ENCODE results near the gene KLHL24.
"Not testable (repeated sequence)": the region's sequence is repeated elsewhere in the genome, so short reads cannot be mapped to it uniquely, and the experiment has no call there.

Gene KLHL24

GRCh38 chr3:183594636-183595035, 40.8 kb upstream of the KLHL24 start:
- no peak for DNase-seq
- ChIA-PET CTCF (interaction anchor here (1.3 to 3.0 kb wide), 3 partner anchors 12 to 112 kb away, joined by 4 to 8 read pairs (median 4); no protein-coding TSS in a partner anchor), POLR2A (no interaction called here)

GRCh38 chr3:183597959-183598358, 37.5 kb upstream of the KLHL24 start:
- POLR2A ChIA-PET, result no interaction called here

More at GRCh38 chr3:183594636-183595035, 40.8 kb upstream of the KLHL24 start:
- H3K9me3 ChIP-seq (ENCODE audit: control extremely low read depth in 1 of 5, control insufficient read depth in 4 of 5, insufficient read depth in 2 of 5, low read depth in 1 of 5, low read length in 4 of 5), result peaks cover 4 to 17% (median 5%) of the 10 kb centered on the region in 5 experiments
- WGBS (ENCODE audit: insufficient coverage), result 96% methylated on average over 2 of the region's 2 CpGs
- H3K36me3 ChIP-seq (ENCODE audit: control insufficient read depth in 4 of 4, insufficient read depth in 4 of 4, low read length in 3 of 4), result no peaks in the 10 kb centered on the region
- H3K27ac ChIP-seq (ENCODE audit: insufficient read depth in 1 of 2, low read depth in 1 of 2, low read length in 2 of 2, poor library complexity in 1 of 2, severe bottlenecking in 2 of 2), result no peak overlapping the region
- H3K4me1 ChIP-seq (ENCODE audit: control extremely low read depth in 1 of 4, control insufficient read depth in 4 of 4, insufficient read depth in 4 of 4, low read length in 3 of 4), result peaks cover 0 to 9% (median 6%) of the 10 kb centered on the region in 4 experiments
- H3K27me3 ChIP-seq (replicated peaks in 2 of 5; ENCODE audit: control insufficient read depth in 4 of 5, insufficient read depth in 5 of 5, low read length in 4 of 5), result no peaks in the 10 kb centered on the region
- H3K4me3 ChIP-seq (ENCODE audit: control insufficient read depth in 1 of 7, extremely low read depth in 1 of 7, insufficient read depth in 4 of 7, low read depth in 2 of 7, low read length in 6 of 7), result no peak overlapping the region

GRCh38 chr3:183611326-183611725, 24.1 kb upstream of the KLHL24 start:
- H3K4me3 ChIP-seq (ENCODE audit: control insufficient read depth in 1 of 7, extremely low read depth in 1 of 7, insufficient read depth in 4 of 7, low read depth in 2 of 7, low read length in 6 of 7); H3K27me3 ChIP-seq (replicated peaks in 2 of 5; ENCODE audit: control insufficient read depth in 4 of 5, insufficient read depth in 5 of 5, low read length in 4 of 5); H3K9me3 ChIP-seq (ENCODE audit: control extremely low read depth in 1 of 5, control insufficient read depth in 4 of 5, insufficient read depth in 2 of 5, low read depth in 1 of 5, low read length in 4 of 5); H3K27ac ChIP-seq (ENCODE audit: insufficient read depth in 1 of 2, low read depth in 1 of 2, low read length in 2 of 2, poor library complexity in 1 of 2, severe bottlenecking in 2 of 2); H3K36me3 ChIP-seq (ENCODE audit: control insufficient read depth in 4 of 4, insufficient read depth in 4 of 4, low read length in 3 of 4); H3K4me1 ChIP-seq (ENCODE audit: control extremely low read depth in 1 of 4, control insufficient read depth in 4 of 4, insufficient read depth in 4 of 4, low read length in 3 of 4); CTCF ChIA-PET; DNase-seq: not testable (repeated sequence)
- WGBS (ENCODE audit: insufficient coverage), result 100% methylated on average over 1 of the region's 6 CpGs
- POLR2A ChIA-PET, result interaction anchor here (0.6 kb wide), 1 partner anchor 47 kb away, joined by 3 read pairs; no protein-coding TSS in a partner anchor

More at GRCh38 chr3:183597959-183598358, 37.5 kb upstream of the KLHL24 start:
- H3K27ac ChIP-seq (ENCODE audit: insufficient read depth in 1 of 2, low read depth in 1 of 2, low read length in 2 of 2, poor library complexity in 1 of 2, severe bottlenecking in 2 of 2), result no peak overlapping the region
- no peaks in the 10 kb centered on the region for H3K4me1 ChIP-seq (ENCODE audit: control extremely low read depth in 1 of 4, control insufficient read depth in 4 of 4, insufficient read depth in 4 of 4, low read length in 3 of 4)
- no CpG with 5 or more reads among the region's 1 CpG for WGBS (ENCODE audit: insufficient coverage)
- CTCF ChIA-PET, result no interaction called here
- DNase-seq, result no peak
- no peak overlapping the region for H3K4me3 ChIP-seq (ENCODE audit: control insufficient read depth in 1 of 7, extremely low read depth in 1 of 7, insufficient read depth in 4 of 7, low read depth in 2 of 7, low read length in 6 of 7)
- no peaks in the 10 kb centered on the region for H3K36me3 ChIP-seq (ENCODE audit: control insufficient read depth in 4 of 4, insufficient read depth in 4 of 4, low read length in 3 of 4)
- H3K27me3 ChIP-seq (replicated peaks in 2 of 5; ENCODE audit: control insufficient read depth in 4 of 5, insufficient read depth in 5 of 5, low read length in 4 of 5), result no peaks in the 10 kb centered on the region
- peaks cover 4 to 17% (median 5%) of the 10 kb centered on the region in 5 experiments for H3K9me3 ChIP-seq (ENCODE audit: control extremely low read depth in 1 of 5, control insufficient read depth in 4 of 5, insufficient read depth in 2 of 5, low read depth in 1 of 5, low read length in 4 of 5)

GRCh38 chr3:183613366-183614285, 21.8 kb upstream of the KLHL24 start:
- POLR2A ChIA-PET, result no interaction called here
- Histone ChIP-seq H3K27me3 (replicated peaks in 2 of 5; ENCODE audit: control insufficient read depth in 4 of 5, insufficient read depth in 5 of 5, low read length in 4 of 5) (no peaks in the 10 kb centered on the region), H3K27ac (ENCODE audit: insufficient read depth in 1 of 2, low read depth in 1 of 2, low read length in 2 of 2, poor library complexity in 1 of 2, severe bottlenecking in 2 of 2) (no peak overlapping the region), H3K9me3 (ENCODE audit: control extremely low read depth in 1 of 5, control insufficient read depth in 4 of 5, insufficient read depth in 2 of 5, low read depth in 1 of 5, low read length in 4 of 5) (no peaks in the 10 kb centered on the region), H3K36me3 (ENCODE audit: control insufficient read depth in 4 of 4, insufficient read depth in 4 of 4, low read length in 3 of 4) (no peaks in the 10 kb centered on the region), H3K4me3 (ENCODE audit: control insufficient read depth in 1 of 7, extremely low read depth in 1 of 7, insufficient read depth in 4 of 7, low read depth in 2 of 7, low read length in 6 of 7) (no peak overlapping the region), H3K4me1 (ENCODE audit: control extremely low read depth in 1 of 4, control insufficient read depth in 4 of 4, insufficient read depth in 4 of 4, low read length in 3 of 4) (no peaks in the 10 kb centered on the region)
- WGBS (ENCODE audit: insufficient coverage), result 97% methylated on average over 7 of the region's 7 CpGs
- no peak for DNase-seq
- CTCF ChIA-PET, result no interaction called here

DNA sequence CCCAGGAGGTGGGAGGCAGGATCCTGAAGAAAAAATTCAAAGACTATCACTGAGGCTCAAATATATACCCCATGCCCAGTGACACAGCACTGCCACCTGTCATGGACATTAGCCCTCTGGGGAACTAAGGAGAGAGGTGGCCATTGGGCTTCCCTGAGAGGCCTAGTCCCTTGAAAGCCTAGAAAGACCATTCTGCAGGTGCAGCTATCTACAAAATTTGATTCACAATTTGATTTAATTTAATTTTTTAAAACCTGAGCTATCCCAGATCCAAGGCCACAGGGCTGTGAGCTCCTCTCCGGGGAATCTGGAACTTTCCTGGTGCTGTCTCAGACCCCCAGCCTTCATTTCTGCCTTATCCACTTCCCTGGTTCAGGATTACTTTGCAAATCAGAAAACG, 16.9 kb upstream of the KLHL24 start:
- H3K4me3 ChIP-seq (ENCODE audit: control insufficient read depth in 1 of 7, extremely low read depth in 1 of 7, insufficient read depth in 4 of 7, low read depth in 2 of 7, low read length in 6 of 7), result no peak overlapping the region
- H3K9me3 ChIP-seq (ENCODE audit: control extremely low read depth in 1 of 5, control insufficient read depth in 4 of 5, insufficient read depth in 2 of 5, low read depth in 1 of 5, low read length in 4 of 5), result peaks cover 0 to 4% (median 0%) of the 10 kb centered on the region in 5 experiments
- H3K4me1 ChIP-seq (ENCODE audit: control extremely low read depth in 1 of 4, control insufficient read depth in 4 of 4, insufficient read depth in 4 of 4, low read length in 3 of 4), result no peaks in the 10 kb centered on the region
- no peaks in the 10 kb centered on the region for H3K36me3 ChIP-seq (ENCODE audit: control insufficient read depth in 4 of 4, insufficient read depth in 4 of 4, low read length in 3 of 4)
- DNase-seq, result no peak
- WGBS (ENCODE audit: insufficient coverage), result 97% methylated on average over 2 of the region's 2 CpGs
- H3K27ac ChIP-seq (ENCODE audit: insufficient read depth in 1 of 2, low read depth in 1 of 2, low read length in 2 of 2, poor library complexity in 1 of 2, severe bottlenecking in 2 of 2), result no peak overlapping the region
- no peaks in the 10 kb centered on the region for H3K27me3 ChIP-seq (replicated peaks in 2 of 5; ENCODE audit: control insufficient read depth in 4 of 5, insufficient read depth in 5 of 5, low read length in 4 of 5)
- ChIA-PET CTCF (interaction anchor here (1.1 to 1.3 kb wide), 4 partner anchors 17 to 42 kb away, joined by 3 to 5 read pairs (median 4); partner anchors contain the start of gene KLHL24), POLR2A (no interaction called here)

- no peak for DNase-seq
- POLR2A ChIA-PET, result no interaction called here
- Histone ChIP-seq H3K4me3 (ENCODE audit: control insufficient read depth in 1 of 7, extremely low read depth in 1 of 7, insufficient read depth in 4 of 7, low read depth in 2 of 7, low read length in 6 of 7) (no peak overlapping the region), H3K4me1 (ENCODE audit: control extremely low read depth in 1 of 4, control insufficient read depth in 4 of 4, insufficient read depth in 4 of 4, low read length in 3 of 4) (no peaks in the 10 kb centered on the region), H3K27ac (ENCODE audit: insufficient read depth in 1 of 2, low read depth in 1 of 2, low read length in 2 of 2, poor library complexity in 1 of 2, severe bottlenecking in 2 of 2) (no peak overlapping the region), H3K9me3 (ENCODE audit: control extremely low read depth in 1 of 5, control insufficient read depth in 4 of 5, insufficient read depth in 2 of 5, low read depth in 1 of 5, low read length in 4 of 5) (peaks cover 0 to 4% (median 0%) of the 10 kb centered on the region in 5 experiments), H3K27me3 (replicated peaks in 2 of 5; ENCODE audit: control insufficient read depth in 4 of 5, insufficient read depth in 5 of 5, low read length in 4 of 5) (no peaks in the 10 kb centered on the region), H3K36me3 (ENCODE audit: control insufficient read depth in 4 of 4, insufficient read depth in 4 of 4, low read length in 3 of 4) (no peaks in the 10 kb centered on the region)
- WGBS (ENCODE audit: insufficient coverage), result 100% methylated on average over 4 of the region's 4 CpGs
- CTCF ChIA-PET, result interaction anchor here (1.1 to 1.4 kb wide), 5 partner anchors 10 to 43 kb away, joined by 3 to 5 read pairs (median 4); partner anchors contain the start of gene KLHL24
Measured at GRCh38 chr3:183619010-183619409, 16.4 kb upstream of the KLHL24 start.

DNA sequence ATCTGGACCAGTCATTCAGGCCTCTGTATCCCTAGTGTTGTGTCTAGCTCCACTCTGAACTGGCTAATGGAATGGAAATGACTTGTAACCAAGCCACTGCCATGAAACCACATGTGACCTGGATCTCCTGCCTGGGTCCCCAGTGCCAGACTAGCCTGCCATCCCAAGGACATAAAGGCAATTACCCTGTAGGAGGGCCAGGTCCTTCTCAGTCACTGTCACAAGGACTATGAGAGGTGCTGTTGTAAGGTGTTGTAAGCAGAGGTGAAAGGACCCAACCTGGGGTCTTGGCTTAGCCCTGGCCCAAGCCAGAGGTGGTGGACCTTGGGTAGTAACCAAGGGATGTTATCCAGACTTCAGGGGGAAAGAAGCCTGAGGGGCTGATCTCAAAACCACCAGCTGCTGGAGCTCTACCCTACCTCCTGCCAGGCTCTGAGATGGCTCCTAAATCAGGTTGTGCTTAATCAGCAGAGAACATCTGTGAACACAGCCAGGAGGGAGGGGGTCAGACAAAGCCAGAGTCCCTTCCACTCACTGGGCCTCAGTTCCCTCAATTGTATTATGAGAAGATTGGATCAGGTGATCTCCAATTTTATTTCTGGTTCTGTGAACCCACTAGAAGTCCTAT, 15.7 kb upstream of the KLHL24 start:
- ChIA-PET CTCF (interaction anchor here (1.2 to 1.4 kb wide), 4 partner anchors 10 to 43 kb away, joined by 3 to 5 read pairs (median 4); partner anchors contain the start of gene KLHL24), POLR2A (no interaction called here)
- H3K36me3 ChIP-seq (ENCODE audit: control insufficient read depth in 4 of 4, insufficient read depth in 4 of 4, low read length in 3 of 4), result no peaks in the 10 kb centered on the region
- H3K27me3 ChIP-seq (replicated peaks in 2 of 5; ENCODE audit: control insufficient read depth in 4 of 5, insufficient read depth in 5 of 5, low read length in 4 of 5), result no peaks in the 10 kb centered on the region
- no peaks in the 10 kb centered on the region for H3K4me1 ChIP-seq (ENCODE audit: control extremely low read depth in 1 of 4, control insufficient read depth in 4 of 4, insufficient read depth in 4 of 4, low read length in 3 of 4)
- no peak for DNase-seq
- H3K9me3 ChIP-seq (ENCODE audit: control extremely low read depth in 1 of 5, control insufficient read depth in 4 of 5, insufficient read depth in 2 of 5, low read depth in 1 of 5, low read length in 4 of 5), result peaks cover 0 to 4% (median 0%) of the 10 kb centered on the region in 5 experiments
- H3K27ac ChIP-seq (ENCODE audit: insufficient read depth in 1 of 2, low read depth in 1 of 2, low read length in 2 of 2, poor library complexity in 1 of 2, severe bottlenecking in 2 of 2), result no peak overlapping the region
- H3K4me3 ChIP-seq (ENCODE audit: control insufficient read depth in 1 of 7, extremely low read depth in 1 of 7, insufficient read depth in 4 of 7, low read depth in 2 of 7, low read length in 6 of 7), result no peak overlapping the region

Measured in common myeloid progenitor, CD34-positive (primary cell).